Muscle layer of duodenum (tissue), 2 donors: ENCODE measurements around the gene MRPL32.

Source experiments
- H3K27ac ChIP-seq: one replicate; pipeline ENCODE4 v1.7.0; 2013; ENCODE audit warnings: mild to moderate bottlenecking, low read length
- H3K27me3 ChIP-seq: one replicate; pipeline ENCODE4 v1.7.0; 2013; ENCODE audit warnings: low read depth, mild to moderate bottlenecking, control low read depth, low read length
- H3K36me3 ChIP-seq, 2 donors: one replicate each; pipeline ENCODE4 v1.7.0; 2013; ENCODE audit warnings: low read length in 2 of 2, control low read depth in 1 of 2, mild to moderate bottlenecking in 1 of 2; ENCODE audit not compliant: insufficient read depth in 2 of 2, control insufficient read depth in 1 of 2
- H3K4me1 ChIP-seq, 2 donors: one replicate each; pipeline ENCODE4 v1.7.0; 2013; ENCODE audit warnings: low read length in 2 of 2, mild to moderate bottlenecking in 2 of 2, control low read depth in 1 of 2, moderate library complexity in 1 of 2; ENCODE audit not compliant: insufficient read depth in 2 of 2, control insufficient read depth in 1 of 2
- H3K4me3 ChIP-seq, 2 donors: one replicate each; pipeline ENCODE4 v1.7.0; 2013; ENCODE audit warnings: low read length in 2 of 2, low read depth in 1 of 2, mild to moderate bottlenecking in 1 of 2
- H3K9me3 ChIP-seq, 2 donors: one replicate each; pipeline ENCODE4 v1.7.0; 2013; ENCODE audit warnings: low read length in 2 of 2, control low read depth in 1 of 2, mild to moderate bottlenecking in 1 of 2; ENCODE audit not compliant: control insufficient read depth in 1 of 2
- donor health status: healthy.

The MRPL32 gene

DNA sequence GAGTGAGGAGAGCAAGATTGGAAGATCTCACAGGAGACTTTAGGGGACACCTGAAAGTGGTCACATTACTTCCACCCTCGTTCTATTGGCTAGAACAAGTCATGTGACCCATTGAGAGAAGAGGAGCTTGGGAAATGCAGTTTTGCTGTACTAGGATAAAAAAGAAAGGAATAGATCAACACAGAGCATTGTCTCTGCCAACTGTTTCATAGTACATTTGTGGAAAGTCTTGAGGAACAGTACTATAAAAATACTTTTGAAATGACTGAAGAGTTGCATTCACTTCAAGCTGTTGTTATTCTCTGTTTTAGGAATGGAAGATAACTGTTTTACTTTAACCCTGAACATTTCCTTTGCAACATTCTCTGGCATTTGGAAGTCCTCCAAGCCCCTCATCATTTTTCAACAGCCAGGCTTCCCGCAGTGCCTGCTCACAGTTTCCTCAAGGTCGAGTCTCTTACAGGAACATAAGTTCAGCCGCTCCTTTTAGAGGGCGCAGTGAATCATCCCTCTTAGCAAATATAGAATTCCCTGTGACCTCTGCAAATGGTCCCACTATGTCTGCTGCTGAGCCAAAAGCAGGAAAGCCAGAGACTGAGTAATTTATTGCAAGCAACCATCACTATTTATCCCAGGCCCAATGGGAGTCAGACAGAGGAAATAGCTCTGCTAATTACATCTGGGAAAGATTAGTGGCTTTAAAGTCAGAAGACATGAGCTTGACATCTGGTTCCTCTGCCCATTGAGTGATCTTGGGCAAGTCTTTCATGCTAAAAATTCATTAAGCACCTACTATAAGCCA, 40.7 kb downstream of the MRPL32 start:
- H3K4me3 ChIP-seq = no peak overlapping the region
- no peaks in the 10 kb centered on the region for H3K27me3 ChIP-seq
- peak overlapping the region; percentile 60 for H3K27ac ChIP-seq
- H3K36me3 ChIP-seq = no peaks in the 10 kb centered on the region
- H3K4me1 ChIP-seq = no peaks in the 10 kb centered on the region
- no peaks in the 10 kb centered on the region for H3K9me3 ChIP-seq

DNA sequence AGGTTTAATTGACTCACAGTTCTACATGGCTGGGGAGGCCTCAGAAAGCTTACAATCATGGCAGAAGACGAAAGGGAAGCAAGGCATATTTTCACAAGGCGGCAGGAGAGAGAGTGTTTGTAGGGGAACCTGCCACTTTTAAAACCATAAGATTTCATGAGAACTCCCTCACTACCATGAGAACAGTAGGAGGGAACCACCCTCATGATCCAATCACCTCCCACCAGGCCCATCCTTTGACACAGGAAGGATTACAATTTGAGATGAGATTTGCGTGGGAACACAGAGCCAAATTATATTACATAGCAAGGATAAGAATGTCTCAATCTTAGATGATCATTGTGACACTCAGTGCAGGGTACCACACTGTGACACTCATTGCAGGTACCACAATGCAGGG, 44.2 kb downstream of the MRPL32 start:
- no peak overlapping the region for H3K27ac ChIP-seq
- no peak overlapping the region for H3K4me3 ChIP-seq
- no peaks in the 10 kb centered on the region for H3K27me3 ChIP-seq
- H3K9me3 ChIP-seq = no peaks in the 10 kb centered on the region
- no peaks in the 10 kb centered on the region for H3K36me3 ChIP-seq
- H3K4me1 ChIP-seq = no peaks in the 10 kb centered on the region

DNA sequence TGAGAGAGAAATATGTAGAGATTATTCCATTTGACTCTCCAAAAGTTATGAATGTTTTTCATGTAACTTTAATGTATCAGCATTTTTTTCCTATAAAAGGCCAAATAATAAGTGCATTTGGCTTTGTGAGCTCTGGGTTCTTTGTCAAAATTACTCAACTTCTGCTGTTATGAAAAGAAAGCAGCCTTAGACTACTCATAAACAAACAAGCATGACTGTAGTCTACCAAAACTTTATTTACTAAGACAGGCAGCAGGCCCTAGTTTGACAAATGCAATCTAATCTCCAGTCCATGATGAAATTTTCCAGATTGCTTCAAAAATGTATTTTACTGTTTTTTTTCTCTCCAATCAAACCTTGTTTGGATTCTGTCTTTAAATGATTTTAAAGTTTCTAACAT, 46.3 kb downstream of the MRPL32 start:
- H3K4me3 ChIP-seq = no peak overlapping the region
- H3K27ac ChIP-seq = no peak overlapping the region
- no peaks in the 10 kb centered on the region for H3K36me3 ChIP-seq
- no peaks in the 10 kb centered on the region for H3K9me3 ChIP-seq
- no peaks in the 10 kb centered on the region for H3K27me3 ChIP-seq
- no peaks in the 10 kb centered on the region for H3K4me1 ChIP-seq

DNA sequence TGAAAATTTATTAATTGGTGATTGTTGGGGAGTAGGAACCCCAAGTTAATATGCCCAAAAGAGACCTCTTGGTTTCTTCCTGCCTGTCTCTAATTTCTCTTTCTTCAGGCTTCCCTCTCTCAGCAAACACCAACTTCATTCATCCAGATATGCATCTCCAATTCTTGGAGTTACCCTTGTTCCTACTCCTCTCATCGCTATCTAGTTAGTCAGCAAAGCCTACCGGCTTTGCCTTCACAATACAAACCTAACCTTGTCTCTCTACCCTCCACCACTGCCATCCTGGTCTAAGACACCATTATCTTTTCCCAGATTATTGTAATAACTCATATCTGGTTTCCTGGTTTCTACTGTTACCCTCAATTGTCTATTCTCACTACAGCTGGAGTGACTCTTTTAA, 47.9 kb downstream of the MRPL32 start:
- no peaks in the 10 kb centered on the region for H3K36me3 ChIP-seq
- H3K4me1 ChIP-seq = no peaks in the 10 kb centered on the region
- no peaks in the 10 kb centered on the region for H3K27me3 ChIP-seq
- H3K4me3 ChIP-seq = no peak overlapping the region
- no peaks in the 10 kb centered on the region for H3K9me3 ChIP-seq
- no peak overlapping the region for H3K27ac ChIP-seq

DNA sequence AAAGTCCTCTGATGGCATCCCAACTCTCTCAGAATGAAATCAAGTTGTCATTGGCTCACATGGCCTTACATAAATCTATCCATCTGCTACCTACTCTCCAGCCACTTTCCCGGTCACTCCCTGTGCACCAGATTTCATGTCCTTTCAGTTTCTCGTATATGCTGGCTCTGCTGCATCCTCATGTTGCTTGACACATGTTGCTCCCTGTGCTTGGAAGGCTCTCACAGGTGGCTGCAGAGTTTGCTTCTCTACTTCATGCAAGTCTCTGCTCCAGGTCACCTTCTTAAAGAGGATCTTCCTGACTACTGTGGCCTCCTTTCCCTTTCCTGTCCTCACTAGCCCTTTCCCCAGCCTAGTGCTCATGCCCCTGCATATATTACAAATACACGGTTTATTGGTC, 48.3 kb downstream of the MRPL32 start:
- Histone ChIP-seq H3K36me3 (no peaks in the 10 kb centered on the region), H3K4me3 (no peak overlapping the region), H3K9me3 (no peaks in the 10 kb centered on the region), H3K4me1 (no peaks in the 10 kb centered on the region), H3K27ac (no peak overlapping the region), H3K27me3 (no peaks in the 10 kb centered on the region)

DNA sequence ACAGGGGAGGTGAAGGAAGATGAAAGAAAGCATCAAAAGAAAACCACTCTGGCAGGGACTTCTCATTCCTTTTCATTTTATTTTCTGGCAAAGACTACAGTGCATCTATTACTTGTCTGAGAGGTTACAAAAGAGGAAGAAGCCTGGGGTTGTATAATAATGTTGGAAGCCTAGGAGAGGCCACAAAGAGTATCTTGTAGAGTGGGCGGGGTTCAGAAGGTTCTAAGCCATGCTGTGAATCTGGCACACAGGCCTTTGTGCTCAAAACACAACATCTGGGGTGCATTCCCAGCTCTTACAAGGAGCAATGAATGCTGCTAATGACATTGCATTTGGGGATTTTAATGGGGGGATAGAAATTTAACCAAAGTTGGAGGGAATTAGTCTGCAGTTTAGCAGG, 49.4 kb downstream of the MRPL32 start:
- H3K36me3 ChIP-seq = no peaks in the 10 kb centered on the region
- H3K4me3 ChIP-seq = no peak overlapping the region
- H3K9me3 ChIP-seq = no peaks in the 10 kb centered on the region
- H3K27ac ChIP-seq = no peak overlapping the region
- H3K27me3 ChIP-seq = no peaks in the 10 kb centered on the region
- H3K4me1 ChIP-seq = no peaks in the 10 kb centered on the region

DNA sequence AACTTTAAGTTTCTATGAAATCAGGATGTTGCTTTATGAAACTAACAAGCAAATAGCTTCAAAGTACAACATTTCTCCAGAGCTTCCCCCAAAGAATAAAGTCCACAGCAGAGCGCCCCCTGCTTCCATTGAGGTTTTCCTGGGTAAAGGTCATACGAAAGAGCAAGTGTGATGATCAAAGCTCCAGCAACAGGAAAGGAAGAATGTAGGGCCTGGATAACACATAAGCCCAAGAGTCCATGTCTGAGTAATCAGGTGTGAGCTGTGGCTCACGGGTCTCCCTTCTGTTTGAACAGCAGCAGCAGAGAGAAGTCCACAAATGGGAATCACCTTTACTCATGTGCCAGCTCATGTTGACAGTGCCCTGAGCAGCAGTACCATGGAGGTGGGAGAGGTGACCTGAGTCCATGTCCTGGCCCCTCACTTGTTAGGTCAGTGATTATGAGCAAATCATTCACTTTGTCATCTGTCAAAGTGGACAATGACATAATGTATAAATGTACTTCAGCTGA, 50.5 kb downstream of the MRPL32 start:
- Histone ChIP-seq H3K27ac (no peak overlapping the region), H3K4me1 (no peaks in the 10 kb centered on the region), H3K4me3 (no peak overlapping the region), H3K36me3 (no peaks in the 10 kb centered on the region), H3K9me3 (no peaks in the 10 kb centered on the region), H3K27me3 (no peaks in the 10 kb centered on the region)

DNA sequence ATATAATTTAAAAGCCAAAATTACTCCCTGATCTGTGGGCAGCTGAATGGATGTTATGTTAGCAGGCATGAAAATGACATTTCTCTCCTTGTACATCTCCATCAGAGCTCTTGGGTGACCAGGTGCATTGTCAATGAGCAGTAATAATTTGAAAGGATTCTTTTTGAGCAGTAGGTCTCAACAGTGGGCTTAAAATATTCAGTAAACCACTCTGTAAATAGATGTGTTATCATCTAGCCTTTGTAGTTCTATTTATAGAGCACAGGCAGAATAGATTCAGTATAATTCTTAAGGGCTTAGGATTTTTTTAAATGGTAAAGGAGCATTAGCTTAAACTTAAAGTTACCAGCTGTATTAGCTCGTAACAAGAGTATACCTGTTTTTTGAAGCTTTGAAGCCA, 52.0 kb downstream of the MRPL32 start:
- H3K9me3 ChIP-seq = no peaks in the 10 kb centered on the region
- no peak overlapping the region for H3K27ac ChIP-seq
- no peaks in the 10 kb centered on the region for H3K27me3 ChIP-seq
- no peak overlapping the region for H3K4me3 ChIP-seq
- no peaks in the 10 kb centered on the region for H3K4me1 ChIP-seq
- H3K36me3 ChIP-seq = no peaks in the 10 kb centered on the region

DNA sequence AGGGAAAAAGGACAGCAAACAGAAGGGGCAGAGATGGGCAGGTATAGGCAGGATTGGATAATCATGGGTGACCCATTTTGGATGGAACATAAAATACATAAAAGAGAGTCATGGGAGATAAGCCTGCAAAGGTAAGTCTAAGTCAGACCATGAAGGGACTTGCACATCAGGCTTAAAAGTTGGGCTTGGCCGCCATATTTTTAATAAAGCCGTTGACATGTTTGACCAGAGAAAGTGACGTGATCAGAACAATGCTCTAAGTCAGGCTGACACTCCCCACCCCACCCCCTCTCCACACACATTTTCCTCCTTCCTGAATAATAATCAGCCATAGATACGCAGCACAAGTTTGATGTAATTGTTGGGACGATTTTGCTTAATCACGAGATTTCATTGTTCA, 54.0 kb downstream of the MRPL32 start:
- H3K4me1 ChIP-seq = no peaks in the 10 kb centered on the region
- no peaks in the 10 kb centered on the region for H3K9me3 ChIP-seq
- H3K27me3 ChIP-seq = no peaks in the 10 kb centered on the region
- H3K27ac ChIP-seq = no peak overlapping the region
- no peaks in the 10 kb centered on the region for H3K36me3 ChIP-seq
- no peak overlapping the region for H3K4me3 ChIP-seq

DNA sequence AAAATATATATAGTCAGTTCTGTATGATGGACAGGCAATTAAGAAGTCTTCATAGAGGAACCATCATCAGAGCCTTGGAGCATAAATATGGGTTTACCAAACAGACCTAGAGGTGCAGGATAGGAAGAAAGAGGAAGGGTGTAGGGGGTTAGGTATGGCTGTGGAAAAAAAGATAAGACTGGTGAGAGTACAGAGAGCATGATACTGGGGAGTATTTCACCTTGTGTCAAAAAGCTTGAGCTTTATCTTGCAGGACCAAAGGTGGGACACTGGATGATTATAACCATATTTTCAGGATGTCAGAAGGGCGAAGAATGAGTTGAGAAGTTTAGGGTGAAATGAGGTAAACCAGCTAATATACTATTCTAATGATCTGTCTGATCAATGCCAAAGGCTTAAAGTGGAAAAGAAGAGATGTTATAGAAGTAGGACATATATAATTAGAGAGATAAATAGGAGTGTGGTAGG, 54.6 kb downstream of the MRPL32 start:
- H3K4me3 ChIP-seq = no peak overlapping the region
- no peak overlapping the region for H3K27ac ChIP-seq
- H3K4me1 ChIP-seq = no peaks in the 10 kb centered on the region
- H3K9me3 ChIP-seq = no peaks in the 10 kb centered on the region
- no peaks in the 10 kb centered on the region for H3K27me3 ChIP-seq
- no peaks in the 10 kb centered on the region for H3K36me3 ChIP-seq
